Body of pancreas (tissue), 4 donors: ENCODE measurements around the gene ISCA2.

Experiments used
- CTCF ChIP-seq, 7 experiments: fragments of 450-650 bp in 4 of 7; fragments of 200-600 bp in 3 of 7; sonication (generic) in 3 of 7; IDR thresholded peaks; one replicate each; pipeline ENCODE4 v1.5.1; 2016 to 2019; ENCODE audit warnings: antibody characterized with exemption in 7 of 7
- POLR2A ChIP-seq, 3 donors: fragments of 450-650 bp; IDR thresholded peaks; one replicate each; pipeline ENCODE4 v1.6.1; 2016; ENCODE audit warnings: antibody characterized with exemption in 3 of 3, mild to moderate bottlenecking in 2 of 3

- TF ChIP-seq CTCF (IDR thresholded peaks at IDR 0.05), result no peak
- TF ChIP-seq POLR2A (IDR thresholded peaks at IDR 0.05), result no peak
These were observed 28.2 kb downstream of the ISCA2 start for GRCh38 chr14:74521756-74522155.
